ENCODE results near the gene NEB. TPM values are rescaled to one million over a fixed set of nuclear protein-coding genes. Genes with fewer than 3 reads are reported as not detected.
A peak's percentile ranks its signal among the peaks of the same experiment; 100 is the strongest.
"Not testable (repeated sequence)": the region's sequence is repeated elsewhere in the genome, so short reads cannot be mapped to it uniquely, and the experiment has no call there.

Gene NEB
- total RNA-seq, 2 donors from 2014 or later = 1.1 to 1.2 TPM

DNA sequence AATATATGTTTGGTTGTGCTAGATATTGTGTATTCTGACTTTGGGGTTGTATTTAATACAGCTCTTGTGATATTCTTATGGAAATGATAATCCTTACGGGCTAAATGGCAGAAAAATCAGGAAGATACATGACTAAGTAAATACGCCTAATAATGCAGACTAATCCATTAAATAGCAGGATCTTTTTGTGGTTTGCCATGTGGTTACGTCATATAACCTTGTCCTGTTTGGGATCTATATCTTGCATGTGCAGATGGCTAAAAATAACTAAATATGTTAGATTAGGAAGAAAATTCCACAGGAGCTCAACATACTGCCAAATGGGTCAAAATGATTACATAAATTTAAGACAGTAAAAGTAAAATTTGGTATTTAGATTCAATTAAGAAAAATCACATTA, 83.0 kb downstream of the NEB start:
- H3K9me3 Mint-ChIP-seq = peaks cover 0 to 2% of the 10 kb centered on the region in 2 donors
- H3K4me1 Mint-ChIP-seq (ENCODE audit: low read depth) = no peaks in the 10 kb centered on the region
- no peaks in the 10 kb centered on the region for H3K27me3 Mint-ChIP-seq (ENCODE audit: low read depth)
- DNase-seq = no peak
- no peak for ATAC-seq (replicated peaks in 1 of 2)
- H3K36me3 Mint-ChIP-seq (ENCODE audit: insufficient read depth in 2 of 2) = peaks cover 0 to 2% of the 10 kb centered on the region in 2 donors
- H3K27ac Mint-ChIP-seq = no peak overlapping the region
- H3K4me3 Mint-ChIP-seq = no peak overlapping the region

DNA sequence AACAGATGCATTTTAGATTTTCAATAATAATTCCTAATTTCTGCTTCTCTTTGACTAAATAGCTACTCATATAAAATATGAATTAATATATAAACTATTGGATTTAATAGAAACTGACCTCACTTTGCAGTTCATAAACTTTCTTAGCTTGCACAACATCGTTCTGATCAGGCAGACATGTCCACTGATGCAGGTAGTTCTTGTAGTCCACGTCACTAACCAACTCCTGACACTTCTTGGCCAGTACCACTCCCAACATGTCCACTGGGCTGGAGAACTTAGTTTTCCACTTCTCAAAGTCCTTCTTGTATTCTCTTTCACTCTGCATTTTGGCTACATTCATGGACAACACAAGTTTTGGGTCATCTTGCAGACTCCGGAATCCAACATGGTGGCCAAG, 83.8 kb downstream of the NEB start:
- Mint-ChIP-seq H3K27me3 (ENCODE audit: low read depth) (no peaks in the 10 kb centered on the region), H3K4me1 (ENCODE audit: low read depth) (no peaks in the 10 kb centered on the region), H3K36me3 (ENCODE audit: insufficient read depth in 2 of 2) (peaks cover 0 to 2% of the 10 kb centered on the region in 2 donors), H3K9me3 (peaks cover 0 to 2% of the 10 kb centered on the region in 2 donors), H3K27ac (no peak overlapping the region), H3K4me3 (no peak overlapping the region)
- no peak for DNase-seq
- no peak for ATAC-seq (replicated peaks in 1 of 2)

DNA sequence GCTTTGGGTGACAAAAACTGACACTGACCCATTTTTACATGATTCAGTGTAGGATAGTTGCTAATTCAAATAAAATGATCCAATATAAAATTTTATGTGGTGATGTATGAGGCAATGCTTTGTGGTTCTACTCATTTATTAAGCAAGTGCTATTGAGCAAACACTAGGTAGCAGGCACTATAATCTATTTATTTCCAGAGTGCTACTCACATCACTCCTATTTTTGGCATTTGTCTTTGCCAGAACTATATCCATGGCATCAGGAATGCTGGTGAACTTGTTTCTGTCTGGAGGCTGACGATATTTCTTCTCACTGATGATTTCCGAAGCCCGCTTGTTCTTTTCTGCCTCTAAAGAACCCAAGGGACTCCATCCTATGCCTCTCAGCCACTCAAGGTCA, 84.3 kb downstream of the NEB start:
- DNase-seq (no peak), ATAC-seq (replicated peaks in 1 of 2) (no peak)
- Mint-ChIP-seq H3K36me3 (ENCODE audit: insufficient read depth in 2 of 2) (peaks cover 0 to 2% of the 10 kb centered on the region in 2 donors), H3K4me1 (ENCODE audit: low read depth) (no peaks in the 10 kb centered on the region), H3K27ac (no peak overlapping the region), H3K4me3 (no peak overlapping the region), H3K27me3 (ENCODE audit: low read depth) (no peaks in the 10 kb centered on the region), H3K9me3 (peaks cover 0 to 2% of the 10 kb centered on the region in 2 donors)

DNA sequence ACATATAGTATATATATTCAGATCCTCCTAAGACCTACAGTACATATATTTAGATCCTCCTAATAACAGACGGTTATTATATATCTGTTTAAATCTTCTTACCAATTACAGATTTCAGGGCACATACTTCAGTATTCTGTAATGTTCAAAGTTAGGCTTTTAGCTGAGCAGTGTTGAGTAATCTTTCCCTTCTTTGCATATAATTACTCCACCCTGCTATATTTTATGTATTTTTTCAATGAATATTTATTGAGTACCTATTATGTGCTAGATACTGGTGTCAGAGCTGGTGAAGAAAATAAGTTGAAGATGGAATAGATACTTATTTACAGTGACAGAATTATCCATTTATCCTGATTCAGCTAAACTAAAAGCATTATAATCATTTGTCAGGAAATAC, 84.9 kb downstream of the NEB start:
- DNase-seq (no peak), ATAC-seq (replicated peaks in 1 of 2) (no peak)
- Mint-ChIP-seq H3K27me3 (ENCODE audit: low read depth) (no peaks in the 10 kb centered on the region), H3K4me3 (no peak overlapping the region), H3K27ac (no peak overlapping the region), H3K4me1 (ENCODE audit: low read depth) (no peaks in the 10 kb centered on the region), H3K9me3 (peaks cover 0 to 2% of the 10 kb centered on the region in 2 donors), H3K36me3 (ENCODE audit: insufficient read depth in 2 of 2) (peaks cover 0 to 2% of the 10 kb centered on the region in 2 donors)

DNA sequence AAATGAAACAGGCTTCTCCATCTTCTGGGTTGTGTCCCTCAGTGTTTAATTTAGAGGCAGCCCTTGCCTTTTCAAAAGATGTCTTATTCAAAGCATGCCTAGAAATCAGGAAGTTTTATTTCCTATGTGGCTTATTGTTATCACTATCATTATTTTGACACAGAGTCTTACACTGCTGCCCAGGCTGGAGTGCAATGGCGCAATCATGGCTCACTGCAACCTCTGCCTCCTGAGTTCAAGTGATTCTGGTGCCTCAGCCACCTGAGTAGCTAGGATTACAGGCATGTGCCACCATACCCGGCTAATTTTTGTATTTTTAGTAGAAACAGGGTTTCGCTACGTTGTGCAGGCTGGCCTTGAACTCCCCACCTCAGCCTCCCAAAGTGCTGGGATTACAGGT, 87.8 kb downstream of the NEB start:
- not testable (repeated sequence) for H3K4me1 Mint-ChIP-seq (ENCODE audit: low read depth); H3K27me3 Mint-ChIP-seq (ENCODE audit: low read depth); H3K36me3 Mint-ChIP-seq (ENCODE audit: insufficient read depth in 2 of 2); H3K9me3 Mint-ChIP-seq; H3K27ac Mint-ChIP-seq; DNase-seq; H3K4me3 Mint-ChIP-seq; ATAC-seq (replicated peaks in 1 of 2)

DNA sequence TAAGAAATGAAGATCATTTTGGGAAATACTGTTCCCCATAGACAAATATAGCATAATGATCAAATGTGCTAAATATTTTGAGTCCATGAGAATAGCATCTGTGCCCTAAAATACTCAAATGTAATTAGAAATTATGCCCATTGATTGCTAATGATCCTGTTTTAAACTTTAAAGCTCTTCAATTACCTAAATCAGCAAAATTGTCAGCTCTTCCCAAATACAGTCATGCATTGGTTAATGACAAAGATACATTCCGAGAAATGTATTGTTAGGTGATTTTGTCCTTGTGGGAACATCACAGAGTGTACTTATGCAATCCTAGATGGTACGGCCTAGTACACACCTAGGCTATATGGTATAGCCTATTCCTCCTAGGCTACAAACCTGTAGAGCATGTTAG, 89.7 kb downstream of the NEB start:
- no peak for ATAC-seq (replicated peaks in 1 of 2)
- Mint-ChIP-seq H3K36me3 (ENCODE audit: insufficient read depth in 2 of 2) (peaks cover 0 to 2% of the 10 kb centered on the region in 2 donors), H3K4me3 (no peak overlapping the region), H3K9me3 (peaks cover 0 to 3% of the 10 kb centered on the region in 2 donors), H3K27me3 (ENCODE audit: low read depth) (no peaks in the 10 kb centered on the region), H3K27ac (no peak overlapping the region), H3K4me1 (ENCODE audit: low read depth) (no peaks in the 10 kb centered on the region)
- no peak for DNase-seq

DNA sequence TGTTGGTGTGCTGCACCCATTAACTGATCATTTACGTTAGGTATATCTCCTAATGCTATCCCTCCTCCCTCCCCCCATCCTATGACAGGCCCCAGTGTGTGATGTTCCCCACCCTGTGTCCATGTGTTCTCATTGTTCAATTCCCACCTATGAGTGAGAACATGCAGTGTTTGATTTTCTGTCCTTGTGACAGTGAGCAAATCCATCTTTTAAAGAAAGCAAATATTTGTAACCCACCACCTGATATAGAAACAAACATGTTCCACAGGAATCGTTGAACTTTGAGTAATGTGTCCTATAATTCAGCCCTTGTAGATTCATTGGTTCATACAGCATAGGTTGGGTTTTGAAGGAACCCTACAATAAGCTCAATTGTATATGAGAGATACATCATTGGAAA, 92.4 kb downstream of the NEB start:
- H3K27me3 Mint-ChIP-seq (ENCODE audit: low read depth); ATAC-seq (replicated peaks in 1 of 2); H3K27ac Mint-ChIP-seq; H3K4me3 Mint-ChIP-seq; H3K9me3 Mint-ChIP-seq; DNase-seq; H3K36me3 Mint-ChIP-seq (ENCODE audit: insufficient read depth in 2 of 2): not testable (repeated sequence)
- H3K4me1 Mint-ChIP-seq (ENCODE audit: low read depth) = peaks cover 25% of the 10 kb centered on the region

DNA sequence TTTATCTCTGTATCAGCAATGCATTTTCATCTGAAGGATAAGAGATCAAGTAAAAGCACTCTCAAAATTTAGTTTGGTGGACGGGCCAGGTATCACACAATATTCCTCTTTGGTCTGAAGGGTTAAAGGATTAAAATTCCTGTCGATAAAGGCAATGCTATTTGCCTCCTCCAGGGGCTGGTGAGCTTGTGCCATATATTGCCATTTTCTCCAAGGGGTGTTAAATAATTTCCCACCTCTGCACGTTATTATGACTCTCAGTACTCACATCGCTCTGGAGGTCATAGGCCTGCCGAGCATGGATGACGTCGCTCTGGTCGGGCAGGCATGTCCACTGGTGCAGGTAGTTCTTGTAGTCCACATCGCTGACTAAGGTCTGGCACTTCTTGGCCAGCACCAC, 94.2 kb downstream of the NEB start:
- no peak overlapping the region for H3K27ac Mint-ChIP-seq

DNA sequence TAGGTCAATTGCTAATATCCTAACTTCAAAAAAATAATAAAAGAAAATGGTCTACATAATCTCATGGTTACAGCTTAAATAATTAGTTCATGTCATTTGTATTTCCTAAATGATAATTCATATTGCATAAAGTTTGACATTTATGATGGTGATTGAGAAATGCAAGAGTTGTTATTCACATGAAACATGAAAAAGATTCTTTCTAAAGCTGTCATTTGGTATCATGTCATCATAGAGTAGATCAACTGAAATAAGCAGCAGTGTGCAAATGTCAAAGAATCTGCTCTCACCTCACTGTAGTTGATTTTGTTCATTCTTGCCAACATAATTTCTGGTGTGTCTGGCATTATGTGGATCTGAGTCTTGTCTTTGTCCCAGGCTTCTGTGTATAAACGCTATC, 95.3 kb downstream of the NEB start:
- Mint-ChIP-seq H3K4me3 (no peak overlapping the region), H3K4me1 (ENCODE audit: low read depth) (peaks cover 27% of the 10 kb centered on the region), H3K27ac (peak overlapping the region; percentile 82), H3K36me3 (ENCODE audit: insufficient read depth in 2 of 2) (peaks cover 2% of the 10 kb centered on the region in 2 donors), H3K27me3 (ENCODE audit: low read depth) (no peaks in the 10 kb centered on the region), H3K9me3 (peaks cover 0 to 4% of the 10 kb centered on the region in 2 donors)
- ATAC-seq (replicated peaks in 1 of 2) = no peak
- no peak for DNase-seq

More for the DNA sequence above, 94.2 kb downstream of the NEB start:
- H3K27me3 Mint-ChIP-seq (ENCODE audit: low read depth) = no peaks in the 10 kb centered on the region
- H3K9me3 Mint-ChIP-seq = peaks cover 0 to 1% of the 10 kb centered on the region in 2 donors
- DNase-seq = no peak
- H3K36me3 Mint-ChIP-seq (ENCODE audit: insufficient read depth in 2 of 2) = no peaks in the 10 kb centered on the region
- no peak for ATAC-seq (replicated peaks in 1 of 2)
- H3K4me1 Mint-ChIP-seq (ENCODE audit: low read depth) = peaks cover 27% of the 10 kb centered on the region
- no peak overlapping the region for H3K4me3 Mint-ChIP-seq

DNA sequence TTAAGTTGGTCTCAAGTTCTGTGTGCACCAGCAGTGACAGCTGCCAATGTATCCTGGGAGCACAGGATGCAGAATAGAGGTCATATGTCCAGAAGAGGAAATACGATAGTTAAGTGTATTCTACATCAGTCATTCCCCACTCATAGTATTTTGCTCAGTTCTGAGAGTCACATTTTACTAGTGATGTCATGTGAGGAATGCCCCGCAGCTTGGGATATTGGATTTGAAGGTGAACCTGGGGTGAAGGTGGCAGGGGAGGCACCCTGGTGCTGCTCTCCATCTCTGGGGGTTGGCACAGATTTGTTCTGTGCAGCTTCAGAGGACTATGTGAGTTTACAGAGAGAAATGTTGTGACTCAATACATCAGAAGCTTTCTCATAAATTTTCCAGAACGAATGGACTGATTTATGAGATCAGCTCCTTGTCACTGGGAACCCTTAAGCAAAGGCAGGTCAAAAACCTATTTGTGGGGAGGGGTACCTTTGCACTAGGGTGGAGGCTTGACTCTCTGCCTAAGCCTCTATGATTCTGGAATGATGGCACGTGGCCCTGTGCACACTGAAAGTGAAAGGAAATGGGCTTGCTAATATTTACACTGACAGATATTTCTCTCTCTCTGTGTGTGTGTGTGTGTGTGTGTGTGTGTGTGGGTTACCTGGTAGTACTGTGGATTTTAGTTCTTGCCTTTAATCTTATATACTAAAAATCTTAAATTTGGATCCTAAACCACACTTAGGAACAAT, 95.9 kb downstream of the NEB start:
- Mint-ChIP-seq H3K27ac (peak overlapping the region; percentile 82), H3K27me3 (ENCODE audit: low read depth) (no peaks in the 10 kb centered on the region), H3K36me3 (ENCODE audit: insufficient read depth in 2 of 2) (peaks cover 2% of the 10 kb centered on the region in 2 donors), H3K9me3 (peaks cover 0 to 2% of the 10 kb centered on the region in 2 donors), H3K4me3 (peak overlapping the region; percentile 69 to 74), H3K4me1 (ENCODE audit: low read depth) (peaks cover 27% of the 10 kb centered on the region)
- ATAC-seq (replicated peaks in 1 of 2) = peak; percentile 39 to 45
- DNase-seq = peak; percentile 6 to 10

DNA sequence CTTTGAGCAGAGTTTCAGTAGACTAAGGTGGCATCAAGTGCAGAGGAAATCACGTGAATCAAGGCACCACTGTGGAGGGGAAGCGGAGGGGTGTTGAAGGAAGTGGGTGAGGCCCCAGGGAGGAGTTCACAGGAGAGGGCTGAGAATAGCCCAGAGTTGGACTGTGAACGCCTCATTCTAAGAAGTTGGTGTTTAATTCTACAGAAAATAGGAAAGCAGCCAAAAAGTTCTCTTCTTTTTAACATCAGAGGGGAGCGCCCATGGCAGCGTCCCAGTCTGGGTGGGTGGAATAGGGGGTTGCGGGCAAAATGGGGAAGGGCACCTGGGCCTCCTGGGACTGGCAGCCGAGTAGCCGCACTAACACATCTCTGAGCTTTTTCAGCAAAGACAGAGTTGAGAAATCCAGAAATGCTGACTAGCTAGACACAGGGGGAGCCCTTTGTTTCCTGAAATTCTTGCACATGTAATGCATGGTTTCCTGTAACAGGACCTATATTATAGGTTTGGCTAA, 97.0 kb downstream of the NEB start:
- peaks cover 0 to 2% of the 10 kb centered on the region in 2 donors for H3K9me3 Mint-ChIP-seq
- peaks cover 2% of the 10 kb centered on the region in 2 donors for H3K36me3 Mint-ChIP-seq (ENCODE audit: insufficient read depth in 2 of 2)
- peak overlapping the region; percentile 73 to 74 for H3K4me3 Mint-ChIP-seq
- peak; percentile 46 to 48 for DNase-seq
- peak; percentile 92 to 94 for ATAC-seq (replicated peaks in 1 of 2)
- H3K27ac Mint-ChIP-seq = peak overlapping the region; percentile 82
- peaks cover 27% of the 10 kb centered on the region for H3K4me1 Mint-ChIP-seq (ENCODE audit: low read depth)
- no peaks in the 10 kb centered on the region for H3K27me3 Mint-ChIP-seq (ENCODE audit: low read depth)

DNA sequence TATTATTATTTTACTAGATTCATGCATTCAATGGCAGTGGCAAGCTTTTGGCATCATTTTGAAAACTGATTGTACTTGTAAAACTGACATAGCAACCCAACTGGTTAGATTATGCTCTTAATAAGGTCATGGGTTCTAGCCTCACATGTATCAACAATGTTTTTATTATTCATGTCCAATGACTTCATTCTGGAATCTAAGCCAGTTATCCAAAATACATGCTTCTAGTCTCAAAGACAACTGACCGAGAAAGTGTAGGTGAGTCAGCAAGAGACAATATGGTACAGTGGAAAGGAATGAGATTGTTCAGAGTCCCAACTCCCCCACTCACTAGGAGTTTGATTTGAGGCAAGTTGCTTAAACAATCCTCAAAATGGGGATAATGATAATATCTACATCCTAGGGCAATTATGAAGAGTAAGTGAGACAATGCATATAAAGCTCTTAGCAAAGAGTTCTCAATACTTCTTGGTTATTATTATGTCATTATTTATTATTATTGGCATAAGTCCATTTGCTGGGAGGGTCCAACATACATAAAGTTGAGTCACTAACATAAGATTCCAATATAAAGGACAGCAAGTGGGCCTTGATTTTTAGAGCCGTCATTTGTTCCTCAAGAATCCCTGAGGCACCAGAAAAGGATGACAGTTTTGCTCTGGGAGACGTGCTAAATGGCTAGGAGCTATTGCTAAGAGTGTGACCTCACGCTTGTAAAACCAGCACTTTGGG, 99.4 kb downstream of the NEB start:
- no peak for DNase-seq
- H3K4me3 Mint-ChIP-seq = no peak overlapping the region
- no peaks in the 10 kb centered on the region for H3K27me3 Mint-ChIP-seq (ENCODE audit: low read depth)
- H3K27ac Mint-ChIP-seq = no peak overlapping the region
- peaks cover 2% of the 10 kb centered on the region in 2 donors for H3K36me3 Mint-ChIP-seq (ENCODE audit: insufficient read depth in 2 of 2)
- no peak for ATAC-seq (replicated peaks in 1 of 2)
- H3K4me1 Mint-ChIP-seq (ENCODE audit: low read depth) = peaks cover 27% of the 10 kb centered on the region
- peaks cover 0 to 2% of the 10 kb centered on the region in 2 donors for H3K9me3 Mint-ChIP-seq

DNA sequence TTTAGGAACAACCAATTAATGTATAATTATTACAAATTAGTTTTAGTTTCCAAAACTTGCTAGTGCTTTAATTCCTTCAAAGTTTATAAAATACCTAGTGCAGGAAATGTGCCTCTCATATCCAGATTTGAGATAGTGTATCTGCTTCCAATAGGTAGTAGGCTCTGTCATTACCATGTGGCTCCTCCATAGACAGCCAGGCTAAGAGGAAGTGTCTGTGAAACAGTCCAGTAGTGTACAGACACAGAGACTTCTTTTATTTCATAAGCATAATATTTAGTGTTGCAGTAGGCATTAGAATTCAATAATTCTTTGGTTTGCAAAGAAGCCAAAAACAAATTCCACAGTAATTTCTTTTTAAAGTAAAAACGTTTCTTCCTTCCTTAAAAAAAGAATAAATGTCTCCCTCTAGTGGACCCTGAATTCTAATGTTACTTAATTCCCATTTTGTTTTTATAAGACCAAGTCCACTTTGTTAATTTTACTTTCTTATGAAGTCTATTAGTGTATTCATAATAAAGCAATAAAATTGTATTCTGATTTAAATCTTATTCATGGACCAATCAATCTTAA, 101.2 kb downstream of the NEB start:
- no peak overlapping the region for H3K27ac Mint-ChIP-seq
- H3K36me3 Mint-ChIP-seq (ENCODE audit: insufficient read depth in 2 of 2) = peaks cover 2% of the 10 kb centered on the region in 2 donors
- H3K4me3 Mint-ChIP-seq = no peak overlapping the region
- peaks cover 14% of the 10 kb centered on the region for H3K4me1 Mint-ChIP-seq (ENCODE audit: low read depth)
- H3K9me3 Mint-ChIP-seq = peaks cover 0 to 2% of the 10 kb centered on the region in 2 donors
- ATAC-seq (replicated peaks in 1 of 2) (no peak), DNase-seq (no peak)
- H3K27me3 Mint-ChIP-seq (ENCODE audit: low read depth) = no peaks in the 10 kb centered on the region
